HG03139 (cell line): ENCODE measurements around the gene ARFGEF3.

Source experiments
- ATAC-seq: cut with Tn5 transposase; IDR thresholded peaks from one replicate; pipeline ENCODE4 v1.9.1; 2021; ENCODE audit not compliant: unreplicated experiment

ARFGEF3 gene

GRCh38 chr6:138162955-138163575, 1.3 kb downstream of the ARFGEF3 start:
- no peak for ATAC-seq

DNA sequence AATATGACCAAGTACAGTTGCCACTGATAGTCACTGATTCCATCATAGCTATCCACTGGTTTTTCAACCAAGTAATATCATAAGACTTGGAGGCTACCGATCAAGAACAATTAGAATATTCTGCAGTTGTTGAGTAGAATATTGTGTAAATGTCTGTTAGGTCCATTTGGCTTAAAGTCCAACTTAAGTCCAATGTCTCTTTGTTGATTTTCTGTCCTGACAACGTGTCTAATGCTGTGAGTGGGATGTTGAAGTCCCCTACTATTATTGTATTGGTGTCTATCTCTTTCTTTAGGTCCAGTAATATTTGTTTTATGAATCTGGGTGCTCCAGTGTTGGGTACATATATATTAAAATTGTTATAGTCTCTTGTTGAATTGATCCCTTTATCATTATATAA, 13.9 kb downstream of the ARFGEF3 start:
- no peak for ATAC-seq

- ATAC-seq: no peak
Observed at GRCh38 chr6:138176652-138177232, 15.0 kb downstream of the ARFGEF3 start.

DNA sequence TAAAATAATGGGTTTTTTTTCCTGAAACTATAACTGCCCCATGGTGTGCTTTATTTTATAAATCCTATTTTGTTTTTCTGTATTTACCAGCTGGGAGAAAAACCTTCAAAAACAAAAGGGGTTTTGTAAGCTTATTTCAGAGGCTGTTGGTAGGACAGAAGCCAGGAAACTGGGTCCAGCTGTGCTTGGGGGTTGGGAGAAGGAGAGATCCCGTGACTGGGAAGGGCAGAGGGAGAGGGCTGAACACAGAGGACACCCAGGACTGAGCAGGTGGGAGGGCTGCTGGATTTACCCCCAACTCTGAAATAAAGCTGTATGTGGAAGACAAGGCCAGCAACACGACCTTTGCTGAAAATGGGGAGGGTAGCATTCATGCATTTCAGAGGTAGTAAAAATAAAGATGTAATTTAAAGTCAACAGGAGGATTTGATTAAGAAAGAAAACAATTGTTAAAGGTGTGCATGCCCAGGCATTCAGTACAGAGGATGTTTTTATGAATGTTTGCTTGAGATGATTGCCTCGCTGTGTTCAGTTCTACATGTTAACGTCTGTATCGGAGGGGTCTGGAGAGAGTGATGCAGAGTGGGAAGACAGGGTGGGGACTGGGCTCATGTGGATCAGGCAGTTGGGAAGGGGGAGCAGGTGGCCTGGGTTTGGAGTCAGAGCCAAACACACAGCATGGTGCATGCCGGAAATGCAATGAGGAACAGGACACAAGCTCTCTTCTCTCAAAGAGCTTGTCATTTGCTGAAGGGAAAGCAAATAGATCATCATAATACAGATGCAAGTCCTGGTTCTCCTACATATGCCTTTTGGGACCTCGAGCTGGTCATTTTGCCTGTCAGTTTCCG, 21.4 kb downstream of the ARFGEF3 start:
- ATAC-seq: no peak

DNA sequence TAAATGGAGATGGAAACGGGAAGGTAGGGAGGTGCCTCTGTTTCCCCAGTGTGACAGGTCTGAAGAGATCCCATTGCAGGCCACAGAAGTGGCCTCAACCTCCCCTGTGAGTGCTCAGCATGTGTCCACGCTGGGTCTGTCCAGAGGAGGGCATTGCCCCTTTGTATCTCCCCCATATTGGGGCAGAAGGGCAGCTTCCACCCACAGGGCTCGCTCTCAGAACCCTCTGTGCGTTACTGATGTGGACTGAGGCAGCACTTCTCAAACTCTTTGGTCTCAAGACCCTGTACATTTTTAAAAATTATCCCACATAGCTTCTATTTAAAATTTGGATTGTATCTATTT, 22.0 kb downstream of the ARFGEF3 start:
- ATAC-seq: no peak

DNA sequence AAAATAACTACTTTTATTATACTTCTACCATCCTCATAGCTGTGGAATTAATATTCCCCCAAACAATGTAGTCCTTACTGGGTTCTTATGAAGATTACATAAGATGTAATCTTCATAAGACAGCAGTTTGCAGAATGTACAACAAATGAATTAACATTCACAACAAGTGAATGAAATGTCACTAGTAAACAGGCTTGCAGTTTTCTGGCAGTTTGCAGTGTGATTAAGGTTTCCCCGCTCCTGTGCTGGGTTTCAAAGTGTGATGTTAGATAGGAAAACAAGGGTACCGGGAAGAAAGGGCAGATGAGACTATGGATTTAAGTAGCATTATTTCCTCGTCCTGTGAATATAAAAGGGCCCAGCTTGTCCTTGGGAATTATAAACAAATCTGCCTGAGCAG, 22.5 kb downstream of the ARFGEF3 start:
- ATAC-seq: no peak

DNA sequence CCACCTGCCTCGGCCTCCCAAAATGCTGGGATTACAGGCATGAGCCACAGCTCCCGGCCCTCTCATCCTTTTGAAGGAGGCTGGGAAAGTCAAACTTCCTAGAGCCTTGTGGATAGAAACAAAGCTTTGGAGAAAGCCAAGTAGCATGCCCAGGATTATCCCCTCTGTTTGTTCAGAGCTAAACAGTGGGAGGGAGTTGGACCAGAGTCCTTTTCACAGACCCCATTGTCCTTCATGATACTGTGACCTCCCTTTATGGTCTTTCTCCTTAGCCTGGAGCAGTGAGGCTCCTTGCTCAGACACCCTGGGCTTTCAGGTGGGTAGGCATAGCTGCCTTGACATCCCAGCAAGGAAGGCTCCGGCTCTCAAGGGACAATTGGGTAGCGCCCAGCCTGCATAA, 25.4 kb downstream of the ARFGEF3 start:
- no peak for ATAC-seq

DNA sequence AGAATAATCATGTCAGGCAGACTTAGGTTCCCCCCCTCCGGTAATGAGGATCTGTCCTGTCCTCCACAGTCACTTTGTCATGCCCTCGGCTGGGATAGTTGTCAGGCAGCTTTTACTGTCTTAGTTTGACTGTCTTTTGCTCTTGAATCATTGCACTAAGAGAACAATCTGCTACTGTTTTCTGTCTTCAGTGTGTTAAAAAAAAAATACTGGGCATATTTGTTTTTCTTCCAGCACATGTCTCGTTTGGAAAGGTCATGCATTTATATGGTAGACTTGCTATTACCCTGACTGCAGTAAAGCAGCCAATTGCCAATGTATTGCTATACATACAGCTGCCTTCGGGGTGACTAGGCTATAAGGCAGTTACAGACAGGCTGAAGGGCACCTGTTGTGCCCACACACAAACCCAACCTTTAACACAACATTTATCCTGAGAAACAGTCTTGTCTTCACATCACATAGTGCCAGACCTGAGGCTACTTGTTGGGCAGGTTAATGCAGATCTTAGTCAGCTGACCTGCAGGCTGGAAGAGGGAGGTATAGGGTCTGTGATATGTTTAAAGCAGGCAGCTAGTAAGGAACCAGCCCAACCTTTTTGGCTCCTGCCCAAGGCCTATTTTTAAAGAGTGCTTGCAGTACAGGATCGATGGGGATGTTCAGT, 26.7 kb downstream of the ARFGEF3 start:
- no peak for ATAC-seq

GRCh38 chr6:138194287-138194686, 32.5 kb downstream of the ARFGEF3 start:
- ATAC-seq: no peak

DNA sequence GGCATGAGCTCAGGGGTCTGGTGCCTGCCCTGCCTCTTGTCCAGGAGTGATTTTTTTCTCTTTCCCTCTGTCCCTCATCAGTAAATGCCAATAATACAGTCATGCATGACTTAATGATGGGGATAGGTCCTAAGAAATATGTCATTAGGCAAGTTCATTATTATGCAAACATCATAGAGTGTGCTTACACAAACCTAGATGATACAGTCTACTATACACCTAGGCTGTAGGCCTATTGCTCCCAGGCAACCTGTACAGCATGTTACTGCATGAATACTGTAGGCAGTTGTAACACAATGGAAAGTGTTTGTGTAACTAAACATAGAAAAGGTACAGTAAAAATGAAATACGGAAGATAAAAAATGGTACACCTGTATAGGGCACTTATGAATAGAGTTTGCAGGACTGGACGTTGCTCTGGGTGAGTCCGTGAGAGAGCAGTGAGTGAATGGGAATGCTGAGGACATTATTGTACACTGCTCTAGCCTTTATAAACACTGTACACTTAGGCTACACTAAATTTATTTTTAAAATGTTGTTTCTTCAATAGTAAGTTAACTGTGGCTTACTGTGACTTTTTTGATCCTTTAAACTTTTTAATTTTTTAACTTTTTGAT, 34.5 kb downstream of the ARFGEF3 start:
- ATAC-seq: no peak

- no peak for ATAC-seq
Observed at GRCh38 chr6:138197570-138197969, 35.8 kb downstream of the ARFGEF3 start.

GRCh38 chr6:138198430-138199091, 36.8 kb downstream of the ARFGEF3 start:
- ATAC-seq: no peak

- no peak for ATAC-seq
Observed at GRCh38 chr6:138201836-138202235, 40.1 kb downstream of the ARFGEF3 start.

GRCh38 chr6:138203315-138203714, 41.6 kb downstream of the ARFGEF3 start:
- no peak for ATAC-seq

- no peak for ATAC-seq
Observed at GRCh38 chr6:138204303-138204702, 42.6 kb downstream of the ARFGEF3 start.

GRCh38 chr6:138204792-138205384, 43.1 kb downstream of the ARFGEF3 start:
- ATAC-seq: no peak

DNA sequence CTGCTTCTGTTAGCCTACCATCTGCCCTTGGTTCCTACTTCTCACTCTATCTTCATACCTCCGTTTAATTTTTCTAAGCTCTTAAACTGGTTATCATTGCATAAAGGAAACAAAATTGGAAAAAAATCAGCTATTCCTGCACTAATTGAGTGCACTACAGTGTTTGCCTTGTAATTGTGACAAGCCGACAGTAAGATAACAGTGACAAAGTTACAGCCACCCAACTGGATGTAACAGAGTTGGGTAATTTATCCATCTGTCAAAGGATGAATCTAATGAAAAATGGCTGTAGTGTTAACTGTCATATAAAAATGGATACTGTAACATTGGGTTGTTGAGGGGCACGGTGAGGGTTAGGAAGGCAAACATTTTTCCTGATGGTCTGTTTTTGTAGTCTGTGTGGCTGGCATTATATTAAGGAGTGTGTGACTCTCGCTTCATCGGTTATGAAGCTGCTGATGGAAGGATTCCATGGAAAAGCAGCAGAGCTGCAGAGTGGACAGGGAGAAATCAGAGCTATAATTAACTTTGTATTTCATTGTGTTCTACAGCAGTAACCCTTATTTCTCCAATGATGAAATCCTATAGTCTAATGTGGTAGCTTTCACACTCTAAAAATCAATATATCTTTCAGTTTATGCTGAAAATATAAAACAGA, 43.8 kb downstream of the ARFGEF3 start:
- no peak for ATAC-seq

DNA sequence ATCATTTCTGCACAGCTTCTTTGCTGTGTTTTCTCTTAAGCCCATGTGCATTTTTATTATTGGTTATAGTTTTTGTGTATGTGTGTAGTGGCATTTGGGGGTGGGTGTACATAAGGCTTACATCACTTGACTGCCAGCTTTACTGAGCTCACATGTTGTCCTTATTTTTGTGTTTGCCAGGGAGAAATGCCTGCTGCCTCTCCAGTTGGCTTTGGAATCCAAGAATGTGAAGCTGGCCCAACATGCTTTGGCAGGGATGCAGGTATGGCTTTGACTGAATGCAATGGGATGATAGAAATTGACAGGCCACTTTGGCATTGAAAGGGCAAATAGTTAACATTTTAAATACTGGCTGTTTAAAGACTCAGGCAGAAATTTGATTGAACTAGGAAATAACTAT, 45.1 kb downstream of the ARFGEF3 start:
- ATAC-seq: no peak

DNA sequence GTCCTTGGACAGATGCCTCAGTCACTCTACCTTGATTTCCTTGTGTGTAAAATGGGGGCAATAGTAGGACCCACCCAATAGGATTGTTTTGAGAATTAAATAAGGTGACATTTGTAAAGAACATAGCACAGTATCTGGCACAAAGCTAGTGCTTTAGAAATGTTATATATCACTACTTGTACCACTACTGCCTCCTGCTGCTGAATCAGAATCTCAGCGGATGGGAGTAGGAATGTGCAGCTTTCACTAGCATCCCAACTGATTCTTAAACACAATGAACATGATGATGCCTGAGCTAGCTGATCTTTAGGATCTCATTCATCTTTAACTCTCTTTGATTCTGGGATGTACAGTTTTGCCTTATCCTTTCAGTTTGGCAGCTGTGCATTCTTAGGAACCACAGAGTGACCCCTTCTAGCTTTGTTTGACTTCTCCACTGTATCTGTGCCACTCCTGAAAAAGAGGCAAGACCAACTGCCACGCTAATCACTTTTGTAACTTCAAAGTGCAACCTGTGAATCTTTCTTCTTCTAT, 49.4 kb downstream of the ARFGEF3 start:
- no peak for ATAC-seq

DNA sequence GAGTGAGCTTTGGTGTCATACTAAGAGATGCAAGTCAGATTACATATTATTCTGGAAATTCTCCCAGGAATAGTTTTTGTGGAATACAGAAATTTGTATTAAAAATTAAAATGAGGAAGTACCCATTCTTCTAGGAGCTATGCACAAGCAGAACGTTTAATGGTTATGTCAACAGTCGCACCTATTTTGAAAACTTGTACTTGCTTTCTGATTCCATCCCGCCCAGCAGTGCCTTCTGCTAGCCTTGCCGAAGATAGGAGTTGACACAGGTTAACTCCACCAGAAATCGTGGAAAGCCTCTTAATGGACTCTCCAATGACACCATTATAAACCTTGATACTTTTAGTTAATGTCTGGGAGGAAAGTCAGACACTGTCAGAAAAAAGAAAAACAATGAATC, 49.9 kb downstream of the ARFGEF3 start:
- ATAC-seq: no peak
